Coronary artery (tissue), 2 donors: ENCODE data around the gene RETNLB.

Source experiments
- DNase-seq: peaks from one replicate; pipeline ENCODE4 v3.0.0-alpha.2; 2017; ENCODE audit warnings: low spot score
- H3K27ac ChIP-seq, 2 donors: fragments of 200-600 bp; sonication (generic); one replicate each; pipeline ENCODE4 v1.5.1; 2016 to 2019
- H3K4me3 ChIP-seq: fragments of 200-600 bp; sonication (generic); 2 replicates; pipeline ENCODE4 v1.5.1; 2016; ENCODE audit warnings: mild to moderate bottlenecking, moderate library complexity
- TF ChIP-seq, protein P1 (sequence below): fragments of 200-600 bp; sonication (generic); IDR thresholded peaks from one replicate; pipeline ENCODE4 v1.5.1; 2019; ENCODE audit warnings: antibody characterized with exemption

RETNLB gene

GRCh38 chr3:108775649-108776048 lies 18.4 kb upstream of the RETNLB start:
- TF ChIP-seq, protein P1, sequence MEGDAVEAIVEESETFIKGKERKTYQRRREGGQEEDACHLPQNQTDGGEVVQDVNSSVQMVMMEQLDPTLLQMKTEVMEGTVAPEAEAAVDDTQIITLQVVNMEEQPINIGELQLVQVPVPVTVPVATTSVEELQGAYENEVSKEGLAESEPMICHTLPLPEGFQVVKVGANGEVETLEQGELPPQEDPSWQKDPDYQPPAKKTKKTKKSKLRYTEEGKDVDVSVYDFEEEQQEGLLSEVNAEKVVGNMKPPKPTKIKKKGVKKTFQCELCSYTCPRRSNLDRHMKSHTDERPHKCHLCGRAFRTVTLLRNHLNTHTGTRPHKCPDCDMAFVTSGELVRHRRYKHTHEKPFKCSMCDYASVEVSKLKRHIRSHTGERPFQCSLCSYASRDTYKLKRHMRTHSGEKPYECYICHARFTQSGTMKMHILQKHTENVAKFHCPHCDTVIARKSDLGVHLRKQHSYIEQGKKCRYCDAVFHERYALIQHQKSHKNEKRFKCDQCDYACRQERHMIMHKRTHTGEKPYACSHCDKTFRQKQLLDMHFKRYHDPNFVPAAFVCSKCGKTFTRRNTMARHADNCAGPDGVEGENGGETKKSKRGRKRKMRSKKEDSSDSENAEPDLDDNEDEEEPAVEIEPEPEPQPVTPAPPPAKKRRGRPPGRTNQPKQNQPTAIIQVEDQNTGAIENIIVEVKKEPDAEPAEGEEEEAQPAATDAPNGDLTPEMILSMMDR, result no peak
- H3K27ac ChIP-seq, result no peak overlapping the region
- DNase-seq, result no peak
- H3K4me3 ChIP-seq, result no peak overlapping the region

- Histone ChIP-seq H3K27ac (no peak overlapping the region), H3K4me3 (no peak overlapping the region)
- TF ChIP-seq, protein P1, result no peak
- no peak for DNase-seq
Observed at GRCh38 chr3:108767253-108767652, 10.0 kb upstream of the RETNLB start.

- TF ChIP-seq, protein P1, result no peak
- no peak for DNase-seq
- Histone ChIP-seq H3K4me3 (no peak overlapping the region), H3K27ac (no peak overlapping the region)
Observed at GRCh38 chr3:108755686-108756085, 1.5 kb downstream of the RETNLB start.

GRCh38 chr3:108744762-108745161 lies 12.4 kb downstream of the RETNLB start:
- H3K27ac ChIP-seq, result no peak overlapping the region
- no peak for DNase-seq
- H3K4me3 ChIP-seq, result no peak overlapping the region
- TF ChIP-seq, protein P1, result no peak

- TF ChIP-seq, protein P1, result no peak
- no peak for DNase-seq
- no peak overlapping the region for H3K4me3 ChIP-seq
- no peak overlapping the region for H3K27ac ChIP-seq
Observed at GRCh38 chr3:108742929-108743328, 14.3 kb downstream of the RETNLB start.

- H3K4me3 ChIP-seq, result no peak overlapping the region
- no peak overlapping the region for H3K27ac ChIP-seq
- TF ChIP-seq, protein P1, result no peak
- DNase-seq, result no peak
Observed at GRCh38 chr3:108736821-108737220, 20.4 kb downstream of the RETNLB start.

GRCh38 chr3:108728934-108729333 lies 28.3 kb downstream of the RETNLB start:
- Histone ChIP-seq H3K4me3 (no peak overlapping the region), H3K27ac (no peak overlapping the region)
- DNase-seq, result no peak
- TF ChIP-seq, protein P1, result no peak
